GM23338 (cell line): ENCODE results near the gene ATP13A4. TPM values are rescaled to one million over a fixed set of nuclear protein-coding genes. Genes with fewer than 3 reads are reported as not detected.

Source experiments
- ATAC-seq: fragments of 200-7000 bp; cut with Tn5 transposase; 3 replicates; pipeline ENCODE4 v1.9.1; 2020
- DNase-seq: peaks from one replicate; pipeline ENCODE4 v3.0.0-alpha.2; 2015; ENCODE audit warnings: low spot score
- H2AFZ ChIP-seq: fragments of 200-600 bp; sonication (generic); 2 replicates; pipeline ENCODE4 v1.8.0; 2016; ENCODE audit warnings: antibody characterized with exemption, mild to moderate bottlenecking, moderate library complexity
- H3F3A ChIP-seq: fragments of 200-600 bp; sonication (generic); replicated peaks from 2 replicates; pipeline ENCODE4 v1.8.0; 2017; ENCODE audit warnings: antibody characterized with exemption, mixed run types, low read depth
- H3K27ac ChIP-seq: fragments of 200-600 bp; sonication (generic); 2 replicates; pipeline ENCODE4 v1.6.1; 2016; ENCODE audit warnings: low read depth
- H3K27me3 ChIP-seq: fragments of 200-600 bp; sonication (generic); 2 replicates; pipeline ENCODE4 v1.8.0; 2016; ENCODE audit warnings: mild to moderate bottlenecking, mixed run types, moderate library complexity; ENCODE audit not compliant: insufficient read depth
- H3K36me3 ChIP-seq: fragments of 200-600 bp; sonication (generic); 2 replicates; pipeline ENCODE4 v1.8.0; 2016; ENCODE audit warnings: mild to moderate bottlenecking; ENCODE audit not compliant: insufficient read depth
- H3K4me1 ChIP-seq: fragments of 200-600 bp; sonication (generic); 2 replicates; pipeline ENCODE4 v1.8.0; 2016; ENCODE audit warnings: mild to moderate bottlenecking, moderate library complexity; ENCODE audit not compliant: insufficient read depth
- H3K4me2 ChIP-seq: fragments of 200-600 bp; sonication (generic); 2 replicates; pipeline ENCODE4 v1.7.1; 2017; ENCODE audit warnings: mixed run types
- H3K4me3 ChIP-seq: fragments of 200-600 bp; sonication (generic); 2 replicates; pipeline ENCODE4 v1.6.1; 2016; ENCODE audit warnings: mixed run types
- H3K79me2 ChIP-seq: fragments of 200-600 bp; sonication (generic); replicated peaks from 2 replicates; pipeline ENCODE4 v1.8.0; 2017; ENCODE audit warnings: mild to moderate bottlenecking; ENCODE audit not compliant: insufficient read depth
- H3K9me2 ChIP-seq: fragments of 200-600 bp; sonication (generic); 2 replicates; pipeline ENCODE4 v1.8.0; 2017; ENCODE audit not compliant: insufficient read depth
- H4K20me1 ChIP-seq: fragments of 200-600 bp; sonication (generic); replicated peaks from 2 replicates; pipeline ENCODE4 v1.8.0; 2017; ENCODE audit warnings: mild to moderate bottlenecking; ENCODE audit not compliant: insufficient read depth
- H3K27ac Mint-ChIP-seq: 2 replicates; pipeline ENCODE4 v1.8.0; 2020; ENCODE audit warnings: inconsistent platforms, mild to moderate bottlenecking, moderate library complexity, mixed read lengths
- H3K27me3 Mint-ChIP-seq: 3 replicates; pipeline ENCODE4 v1.8.0; 2022; ENCODE audit warnings: low read depth, mild to moderate bottlenecking, moderate library complexity, mixed read lengths, inconsistent platforms; ENCODE audit not compliant: insufficient read depth, poor library complexity
- H3K36me3 Mint-ChIP-seq: 3 replicates; pipeline ENCODE4 v1.8.0; 2021; ENCODE audit warnings: low read depth, mild to moderate bottlenecking, inconsistent platforms, moderate library complexity, mixed read lengths
- H3K4me1 Mint-ChIP-seq: 3 replicates; pipeline ENCODE4 v1.8.0; 2020; ENCODE audit warnings: mild to moderate bottlenecking, inconsistent platforms, mixed read lengths
- H3K4me3 Mint-ChIP-seq: 3 replicates; pipeline ENCODE4 v1.8.0; 2021; ENCODE audit warnings: moderate library complexity, mild to moderate bottlenecking, inconsistent platforms, mixed read lengths
- H3K9me3 Mint-ChIP-seq: 3 replicates; pipeline ENCODE4 v1.8.0; 2020; ENCODE audit warnings: moderate library complexity, mild to moderate bottlenecking, inconsistent platforms, mixed read lengths
- CTCF ChIP-seq, 2 experiments: fragments of 200-600 bp in 1 of 2; sonication (generic) in 1 of 2; conservative IDR thresholded peaks; 2 replicates each; pipeline versions ENCODE4 v1.5.1 to v1.6.1; 2016 to 2017; ENCODE audit warnings: antibody characterized with exemption in 2 of 2, low read depth in 2 of 2, mild to moderate bottlenecking in 2 of 2, moderate library complexity in 1 of 2
- EZH2phosphoT487 ChIP-seq: fragments of 200-600 bp; sonication (generic); IDR thresholded peaks from one replicate; pipeline ENCODE4 v1.8.1; 2018; ENCODE audit warnings: antibody characterized with exemption; ENCODE audit not compliant: unreplicated experiment
- POLR2AphosphoS5 ChIP-seq: IDR thresholded peaks from 2 replicates; pipeline ENCODE4 v1.6.1; 2016; ENCODE audit warnings: antibody characterized with exemption, low read depth
- polyA plus RNA-seq: library from polyadenylated mRNA; unstranded; fragments of >200 nt; fragmentation: Nextera tagmentation; extraction: Ambion mirVana; gene quantifications from 2 replicates; pipeline ENCODE4 v1.2.1, GENCODE V29; 2016
- total RNA-seq: library from RNA; depleted of rRNA; stranded (reverse); fragments of >200 nt; shearing (Covaris generic); gene quantifications from 2 replicates; pipeline ENCODE4 v1.2.3, GENCODE V29; 2014
- TF ChIP-seq, protein P1 (sequence below): IDR thresholded peaks from one replicate; pipeline ENCODE4 v1.6.1; 2018; ENCODE audit warnings: antibody characterized with exemption; ENCODE audit not compliant: unreplicated experiment
- TF ChIP-seq, protein P2 (sequence below): fragments of 250-450 bp; sonication (Bioruptor Pico); IDR thresholded peaks from 2 replicates; pipeline ENCODE4 v1.5.0; 2020; ENCODE audit warnings: mild to moderate bottlenecking, moderate library complexity

The ATP13A4 gene
- total and polyA plus RNA-seq, 2 experiments from 2014 or later, result not detected

DNA sequence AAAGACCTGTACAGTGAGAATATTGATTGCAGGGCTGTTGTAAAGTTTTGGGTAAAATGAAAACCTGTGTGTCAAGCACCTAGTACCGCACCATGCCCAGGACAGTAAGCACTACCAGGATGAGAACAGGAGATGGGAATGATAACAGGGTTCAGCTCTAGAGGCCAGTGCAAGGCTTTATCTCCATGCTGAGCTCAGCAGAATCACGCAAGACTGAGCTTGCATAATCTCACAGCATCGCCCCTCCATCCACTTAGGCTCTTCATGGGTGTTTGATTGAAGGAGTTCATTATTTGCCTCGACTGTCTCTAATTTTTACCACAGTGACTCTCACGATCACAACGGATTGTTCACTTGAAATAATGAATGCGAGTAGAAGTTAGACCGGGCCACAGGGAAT is 179.1 kb downstream of the ATP13A4 start:
- no peak overlapping the region for H3K4me3 ChIP-seq
- no peaks in the 10 kb centered on the region for H3K79me2 ChIP-seq
- H3K4me2 ChIP-seq, result no peak overlapping the region
- DNase-seq (no peak), ATAC-seq (no peak)
- no peaks in the 10 kb centered on the region for H3K36me3 ChIP-seq
- H3K4me3 Mint-ChIP-seq, result no peak overlapping the region
- no peaks in the 10 kb centered on the region for H3K9me3 Mint-ChIP-seq
- H3F3A ChIP-seq, result no peaks in the 10 kb centered on the region
- H3K36me3 Mint-ChIP-seq, result no peaks in the 10 kb centered on the region
- H3K27ac Mint-ChIP-seq, result no peak overlapping the region
- no peaks in the 10 kb centered on the region for H4K20me1 ChIP-seq
- peaks cover 14% of the 10 kb centered on the region for H3K4me1 Mint-ChIP-seq
- peaks cover 6% of the 10 kb centered on the region; the same call in 1 of the 2 replicates for H3K9me2 ChIP-seq
- TF ChIP-seq POLR2AphosphoS5, result no peak
- TF ChIP-seq CTCF (conservative IDR thresholded peaks at IDR 0.05; ENCODE audit: low read depth in 2 of 2), result no peak
- no peak for TF ChIP-seq EZH2phosphoT487
- TF ChIP-seq, protein P1, sequence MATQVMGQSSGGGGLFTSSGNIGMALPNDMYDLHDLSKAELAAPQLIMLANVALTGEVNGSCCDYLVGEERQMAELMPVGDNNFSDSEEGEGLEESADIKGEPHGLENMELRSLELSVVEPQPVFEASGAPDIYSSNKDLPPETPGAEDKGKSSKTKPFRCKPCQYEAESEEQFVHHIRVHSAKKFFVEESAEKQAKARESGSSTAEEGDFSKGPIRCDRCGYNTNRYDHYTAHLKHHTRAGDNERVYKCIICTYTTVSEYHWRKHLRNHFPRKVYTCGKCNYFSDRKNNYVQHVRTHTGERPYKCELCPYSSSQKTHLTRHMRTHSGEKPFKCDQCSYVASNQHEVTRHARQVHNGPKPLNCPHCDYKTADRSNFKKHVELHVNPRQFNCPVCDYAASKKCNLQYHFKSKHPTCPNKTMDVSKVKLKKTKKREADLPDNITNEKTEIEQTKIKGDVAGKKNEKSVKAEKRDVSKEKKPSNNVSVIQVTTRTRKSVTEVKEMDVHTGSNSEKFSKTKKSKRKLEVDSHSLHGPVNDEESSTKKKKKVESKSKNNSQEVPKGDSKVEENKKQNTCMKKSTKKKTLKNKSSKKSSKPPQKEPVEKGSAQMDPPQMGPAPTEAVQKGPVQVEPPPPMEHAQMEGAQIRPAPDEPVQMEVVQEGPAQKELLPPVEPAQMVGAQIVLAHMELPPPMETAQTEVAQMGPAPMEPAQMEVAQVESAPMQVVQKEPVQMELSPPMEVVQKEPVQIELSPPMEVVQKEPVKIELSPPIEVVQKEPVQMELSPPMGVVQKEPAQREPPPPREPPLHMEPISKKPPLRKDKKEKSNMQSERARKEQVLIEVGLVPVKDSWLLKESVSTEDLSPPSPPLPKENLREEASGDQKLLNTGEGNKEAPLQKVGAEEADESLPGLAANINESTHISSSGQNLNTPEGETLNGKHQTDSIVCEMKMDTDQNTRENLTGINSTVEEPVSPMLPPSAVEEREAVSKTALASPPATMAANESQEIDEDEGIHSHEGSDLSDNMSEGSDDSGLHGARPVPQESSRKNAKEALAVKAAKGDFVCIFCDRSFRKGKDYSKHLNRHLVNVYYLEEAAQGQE, result no peak
- TF ChIP-seq, protein P2, sequence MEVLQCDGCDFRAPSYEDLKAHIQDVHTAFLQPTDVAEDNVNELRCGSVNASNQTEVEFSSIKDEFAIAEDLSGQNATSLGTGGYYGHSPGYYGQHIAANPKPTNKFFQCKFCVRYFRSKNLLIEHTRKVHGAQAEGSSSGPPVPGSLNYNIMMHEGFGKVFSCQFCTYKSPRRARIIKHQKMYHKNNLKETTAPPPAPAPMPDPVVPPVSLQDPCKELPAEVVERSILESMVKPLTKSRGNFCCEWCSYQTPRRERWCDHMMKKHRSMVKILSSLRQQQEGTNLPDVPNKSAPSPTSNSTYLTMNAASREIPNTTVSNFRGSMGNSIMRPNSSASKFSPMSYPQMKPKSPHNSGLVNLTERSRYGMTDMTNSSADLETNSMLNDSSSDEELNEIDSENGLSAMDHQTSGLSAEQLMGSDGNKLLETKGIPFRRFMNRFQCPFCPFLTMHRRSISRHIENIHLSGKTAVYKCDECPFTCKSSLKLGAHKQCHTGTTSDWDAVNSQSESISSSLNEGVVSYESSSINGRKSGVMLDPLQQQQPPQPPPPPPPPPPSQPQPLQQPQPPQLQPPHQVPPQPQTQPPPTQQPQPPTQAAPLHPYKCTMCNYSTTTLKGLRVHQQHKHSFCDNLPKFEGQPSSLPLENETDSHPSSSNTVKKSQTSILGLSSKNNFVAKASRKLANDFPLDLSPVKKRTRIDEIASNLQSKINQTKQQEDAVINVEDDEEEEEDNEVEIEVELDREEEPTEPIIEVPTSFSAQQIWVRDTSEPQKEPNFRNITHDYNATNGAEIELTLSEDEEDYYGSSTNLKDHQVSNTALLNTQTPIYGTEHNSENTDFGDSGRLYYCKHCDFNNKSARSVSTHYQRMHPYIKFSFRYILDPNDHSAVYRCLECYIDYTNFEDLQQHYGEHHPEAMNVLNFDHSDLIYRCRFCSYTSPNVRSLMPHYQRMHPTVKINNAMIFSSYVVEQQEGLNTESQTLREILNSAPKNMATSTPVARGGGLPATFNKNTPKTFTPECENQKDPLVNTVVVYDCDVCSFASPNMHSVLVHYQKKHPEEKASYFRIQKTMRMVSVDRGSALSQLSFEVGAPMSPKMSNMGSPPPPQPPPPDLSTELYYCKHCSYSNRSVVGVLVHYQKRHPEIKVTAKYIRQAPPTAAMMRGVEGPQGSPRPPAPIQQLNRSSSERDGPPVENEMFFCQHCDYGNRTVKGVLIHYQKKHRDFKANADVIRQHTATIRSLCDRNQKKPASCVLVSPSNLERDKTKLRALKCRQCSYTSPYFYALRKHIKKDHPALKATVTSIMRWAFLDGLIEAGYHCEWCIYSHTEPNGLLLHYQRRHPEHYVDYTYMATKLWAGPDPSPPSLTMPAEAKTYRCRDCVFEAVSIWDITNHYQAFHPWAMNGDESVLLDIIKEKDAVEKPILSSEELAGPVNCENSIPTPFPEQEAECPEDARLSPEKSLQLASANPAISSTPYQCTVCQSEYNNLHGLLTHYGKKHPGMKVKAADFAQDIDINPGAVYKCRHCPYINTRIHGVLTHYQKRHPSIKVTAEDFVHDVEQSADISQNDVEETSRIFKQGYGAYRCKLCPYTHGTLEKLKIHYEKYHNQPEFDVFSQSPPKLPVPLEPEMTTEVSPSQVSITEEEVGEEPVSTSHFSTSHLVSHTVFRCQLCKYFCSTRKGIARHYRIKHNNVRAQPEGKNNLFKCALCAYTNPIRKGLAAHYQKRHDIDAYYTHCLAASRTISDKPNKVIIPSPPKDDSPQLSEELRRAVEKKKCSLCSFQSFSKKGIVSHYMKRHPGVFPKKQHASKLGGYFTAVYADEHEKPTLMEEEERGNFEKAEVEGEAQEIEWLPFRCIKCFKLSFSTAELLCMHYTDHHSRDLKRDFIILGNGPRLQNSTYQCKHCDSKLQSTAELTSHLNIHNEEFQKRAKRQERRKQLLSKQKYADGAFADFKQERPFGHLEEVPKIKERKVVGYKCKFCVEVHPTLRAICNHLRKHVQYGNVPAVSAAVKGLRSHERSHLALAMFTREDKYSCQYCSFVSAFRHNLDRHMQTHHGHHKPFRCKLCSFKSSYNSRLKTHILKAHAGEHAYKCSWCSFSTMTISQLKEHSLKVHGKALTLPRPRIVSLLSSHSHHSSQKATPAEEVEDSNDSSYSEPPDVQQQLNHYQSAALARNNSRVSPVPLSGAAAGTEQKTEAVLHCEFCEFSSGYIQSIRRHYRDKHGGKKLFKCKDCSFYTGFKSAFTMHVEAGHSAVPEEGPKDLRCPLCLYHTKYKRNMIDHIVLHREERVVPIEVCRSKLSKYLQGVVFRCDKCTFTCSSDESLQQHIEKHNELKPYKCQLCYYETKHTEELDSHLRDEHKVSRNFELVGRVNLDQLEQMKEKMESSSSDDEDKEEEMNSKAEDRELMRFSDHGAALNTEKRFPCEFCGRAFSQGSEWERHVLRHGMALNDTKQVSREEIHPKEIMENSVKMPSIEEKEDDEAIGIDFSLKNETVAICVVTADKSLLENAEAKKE, result no peak
- H3K4me1 ChIP-seq, result peaks cover 14% of the 10 kb centered on the region
- H3K27me3 Mint-ChIP-seq, result peaks cover 2% of the 10 kb centered on the region
- H3K27ac ChIP-seq, result no peak overlapping the region
- H3K27me3 ChIP-seq, result no peaks in the 10 kb centered on the region
- no peak overlapping the region for H2AFZ ChIP-seq
